Measurements from ENCODE around the gene GUCA2A.

Gene GUCA2A

GRCh38 chr1:42141978-42142377 lies 22.6 kb downstream of the GUCA2A start:
- in situ Hi-C loops (cut with HindIII; ENCODE audit: low pct_ligation_motif_present, low pct_unique_long_range_greater_than_20kb, low sequenced_read_pairs) = no loop called here
- DNase-seq = no peak

GRCh38 chr1:42140191-42140590 lies 24.4 kb downstream of the GUCA2A start:
- in situ Hi-C loops (cut with HindIII; ENCODE audit: low pct_ligation_motif_present, low pct_unique_long_range_greater_than_20kb, low sequenced_read_pairs) = no loop called here
- no peak for DNase-seq

GRCh38 chr1:42139444-42139843 lies 25.1 kb downstream of the GUCA2A start:
- DNase-seq = no peak
- in situ Hi-C loops (cut with HindIII; ENCODE audit: low pct_ligation_motif_present, low pct_unique_long_range_greater_than_20kb, low sequenced_read_pairs) = no loop called here

- in situ Hi-C loops (cut with HindIII; ENCODE audit: low pct_ligation_motif_present, low pct_unique_long_range_greater_than_20kb, low sequenced_read_pairs) = no loop called here
- DNase-seq = no peak
Observed at GRCh38 chr1:42138586-42138985, 26.0 kb downstream of the GUCA2A start.

GRCh38 chr1:42137766-42138165 lies 26.8 kb downstream of the GUCA2A start:
- in situ Hi-C loops (cut with HindIII; ENCODE audit: low pct_ligation_motif_present, low pct_unique_long_range_greater_than_20kb, low sequenced_read_pairs) = no loop called here

GRCh38 chr1:42136466-42136865 lies 28.1 kb downstream of the GUCA2A start:
- no peak for DNase-seq
- in situ Hi-C loops (cut with HindIII; ENCODE audit: low pct_ligation_motif_present, low pct_unique_long_range_greater_than_20kb, low sequenced_read_pairs) = no loop called here

More at GRCh38 chr1:42137766-42138165, 26.8 kb downstream of the GUCA2A start:
- no peak for DNase-seq

GRCh38 chr1:42135426-42135825 lies 29.1 kb downstream of the GUCA2A start:
- in situ Hi-C loops (cut with HindIII; ENCODE audit: low pct_ligation_motif_present, low pct_unique_long_range_greater_than_20kb, low sequenced_read_pairs) = no loop called here
- DNase-seq = no peak

- DNase-seq = no peak
- in situ Hi-C loops (cut with HindIII; ENCODE audit: low pct_ligation_motif_present, low pct_unique_long_range_greater_than_20kb, low sequenced_read_pairs) = no loop called here
Observed at GRCh38 chr1:42133809-42134526, 30.6 kb downstream of the GUCA2A start.

- in situ Hi-C loops (cut with HindIII; ENCODE audit: low pct_ligation_motif_present, low pct_unique_long_range_greater_than_20kb, low sequenced_read_pairs) = no loop called here
Observed at GRCh38 chr1:42133390-42133789, 31.2 kb downstream of the GUCA2A start.

GRCh38 chr1:42130061-42130660 lies 34.4 kb downstream of the GUCA2A start:
- in situ Hi-C loops (cut with HindIII; ENCODE audit: low pct_ligation_motif_present, low pct_unique_long_range_greater_than_20kb, low sequenced_read_pairs) = no loop called here
- DNase-seq = no peak

More at GRCh38 chr1:42133390-42133789, 31.2 kb downstream of the GUCA2A start:
- DNase-seq = no peak

- DNase-seq = no peak
- in situ Hi-C loops (cut with HindIII; ENCODE audit: low pct_ligation_motif_present, low pct_unique_long_range_greater_than_20kb, low sequenced_read_pairs) = no loop called here
Observed at GRCh38 chr1:42128964-42129363, 35.6 kb downstream of the GUCA2A start.

- DNase-seq = no peak
- in situ Hi-C loops (cut with HindIII; ENCODE audit: low pct_ligation_motif_present, low pct_unique_long_range_greater_than_20kb, low sequenced_read_pairs) = no loop called here
Observed at GRCh38 chr1:42128499-42128898, 36.0 kb downstream of the GUCA2A start.

GRCh38 chr1:42127767-42128166 lies 36.8 kb downstream of the GUCA2A start:
- no peak for DNase-seq
- in situ Hi-C loops (cut with HindIII; ENCODE audit: low pct_ligation_motif_present, low pct_unique_long_range_greater_than_20kb, low sequenced_read_pairs) = no loop called here

- in situ Hi-C loops (cut with HindIII; ENCODE audit: low pct_ligation_motif_present, low pct_unique_long_range_greater_than_20kb, low sequenced_read_pairs) = no loop called here
- no peak for DNase-seq
Observed at GRCh38 chr1:42125552-42125951, 39.0 kb downstream of the GUCA2A start.

- no peak for DNase-seq
- in situ Hi-C loops (cut with HindIII; ENCODE audit: low pct_ligation_motif_present, low pct_unique_long_range_greater_than_20kb, low sequenced_read_pairs) = no loop called here
Observed at GRCh38 chr1:42122408-42122807, 42.1 kb downstream of the GUCA2A start.

GRCh38 chr1:42118125-42118524 lies 46.4 kb downstream of the GUCA2A start:
- DNase-seq = no peak
- in situ Hi-C loops (cut with HindIII; ENCODE audit: low pct_ligation_motif_present, low pct_unique_long_range_greater_than_20kb, low sequenced_read_pairs) = no loop called here

- no peak for DNase-seq
- in situ Hi-C loops (cut with HindIII; ENCODE audit: low pct_ligation_motif_present, low pct_unique_long_range_greater_than_20kb, low sequenced_read_pairs) = no loop called here
Observed at GRCh38 chr1:42117214-42117613, 47.3 kb downstream of the GUCA2A start.

GRCh38 chr1:42114229-42114628 lies 50.3 kb downstream of the GUCA2A start:
- no peak for DNase-seq
- in situ Hi-C loops (cut with HindIII; ENCODE audit: low pct_ligation_motif_present, low pct_unique_long_range_greater_than_20kb, low sequenced_read_pairs) = no loop called here

Data from ACHN (cell line).